Adrenal gland (tissue), 5 donors: ENCODE results near the gene TTC34.

Experiments
- POLR2A ChIP-seq, 2 donors: fragments of 450-650 bp; IDR thresholded peaks; one replicate each; pipeline ENCODE4 v1.6.1; 2017; ENCODE audit warnings: antibody characterized with exemption in 2 of 2, mild to moderate bottlenecking in 2 of 2, moderate library complexity in 1 of 2
- TF ChIP-seq, protein P1 (sequence below), 6 experiments: fragments of 450-650 bp in 4 of 6; fragments of 200-600 bp in 2 of 6; sonication (generic) in 1 of 6; IDR thresholded peaks; 1 replicate in 5 of 6; 2 replicates in 1 of 6; pipeline versions ENCODE4 v1.5.1 to v1.8.0; 2016 to 2021; ENCODE audit warnings: antibody characterized with exemption in 6 of 6, mild to moderate bottlenecking in 2 of 6, moderate library complexity in 1 of 6
- donor health status: DM: no; HTN: no; CAD: no.

GRCh38 chr1:2791027-2791760 is 10.3 kb downstream of the TTC34 start:
- TF ChIP-seq, protein P1, sequence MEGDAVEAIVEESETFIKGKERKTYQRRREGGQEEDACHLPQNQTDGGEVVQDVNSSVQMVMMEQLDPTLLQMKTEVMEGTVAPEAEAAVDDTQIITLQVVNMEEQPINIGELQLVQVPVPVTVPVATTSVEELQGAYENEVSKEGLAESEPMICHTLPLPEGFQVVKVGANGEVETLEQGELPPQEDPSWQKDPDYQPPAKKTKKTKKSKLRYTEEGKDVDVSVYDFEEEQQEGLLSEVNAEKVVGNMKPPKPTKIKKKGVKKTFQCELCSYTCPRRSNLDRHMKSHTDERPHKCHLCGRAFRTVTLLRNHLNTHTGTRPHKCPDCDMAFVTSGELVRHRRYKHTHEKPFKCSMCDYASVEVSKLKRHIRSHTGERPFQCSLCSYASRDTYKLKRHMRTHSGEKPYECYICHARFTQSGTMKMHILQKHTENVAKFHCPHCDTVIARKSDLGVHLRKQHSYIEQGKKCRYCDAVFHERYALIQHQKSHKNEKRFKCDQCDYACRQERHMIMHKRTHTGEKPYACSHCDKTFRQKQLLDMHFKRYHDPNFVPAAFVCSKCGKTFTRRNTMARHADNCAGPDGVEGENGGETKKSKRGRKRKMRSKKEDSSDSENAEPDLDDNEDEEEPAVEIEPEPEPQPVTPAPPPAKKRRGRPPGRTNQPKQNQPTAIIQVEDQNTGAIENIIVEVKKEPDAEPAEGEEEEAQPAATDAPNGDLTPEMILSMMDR (IDR thresholded peaks at IDR 0.05) = no peak
- no peak for TF ChIP-seq POLR2A (IDR thresholded peaks at IDR 0.05)
